Esophagus squamous epithelium (tissue), 4 donors: ENCODE measurements around the gene TANGO6.

Experiments used
- POLR2A ChIP-seq, 4 donors: fragments of 450-650 bp; IDR thresholded peaks; one replicate each; pipeline ENCODE4 v1.6.1; 2017; ENCODE audit warnings: antibody characterized with exemption in 4 of 4, mild to moderate bottlenecking in 4 of 4, moderate library complexity in 3 of 4
- TF ChIP-seq, protein P1 (sequence below), 6 experiments: fragments of 450-650 bp in 4 of 6; fragments of 200-600 bp in 2 of 6; sonication (generic) in 2 of 6; IDR thresholded peaks; one replicate each; pipeline ENCODE4 v1.5.1; 2016 to 2019; ENCODE audit warnings: antibody characterized with exemption in 6 of 6, mild to moderate bottlenecking in 4 of 6, moderate library complexity in 4 of 6

DNA sequence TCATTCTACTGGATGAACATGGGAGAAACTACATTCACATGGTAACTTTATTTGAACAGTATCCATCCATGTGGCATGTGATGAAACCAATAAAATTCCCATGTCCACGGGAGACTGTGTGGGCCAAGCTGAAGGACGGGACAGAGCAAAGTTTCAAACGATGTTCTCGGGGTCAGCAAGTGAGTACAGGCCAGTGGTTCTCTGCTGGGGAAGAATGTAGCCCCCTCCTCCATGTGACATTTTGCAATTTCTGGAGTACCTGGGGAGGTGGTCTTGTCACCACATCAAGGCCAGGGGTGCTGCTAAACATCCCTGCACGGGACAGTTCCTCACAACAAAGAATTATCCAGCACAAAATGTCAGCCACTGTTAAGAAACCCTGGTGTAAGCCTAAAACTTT, 7.4 kb upstream of the TANGO6 start:
- no peak for TF ChIP-seq POLR2A (IDR thresholded peaks at IDR 0.05)
- TF ChIP-seq, protein P1, sequence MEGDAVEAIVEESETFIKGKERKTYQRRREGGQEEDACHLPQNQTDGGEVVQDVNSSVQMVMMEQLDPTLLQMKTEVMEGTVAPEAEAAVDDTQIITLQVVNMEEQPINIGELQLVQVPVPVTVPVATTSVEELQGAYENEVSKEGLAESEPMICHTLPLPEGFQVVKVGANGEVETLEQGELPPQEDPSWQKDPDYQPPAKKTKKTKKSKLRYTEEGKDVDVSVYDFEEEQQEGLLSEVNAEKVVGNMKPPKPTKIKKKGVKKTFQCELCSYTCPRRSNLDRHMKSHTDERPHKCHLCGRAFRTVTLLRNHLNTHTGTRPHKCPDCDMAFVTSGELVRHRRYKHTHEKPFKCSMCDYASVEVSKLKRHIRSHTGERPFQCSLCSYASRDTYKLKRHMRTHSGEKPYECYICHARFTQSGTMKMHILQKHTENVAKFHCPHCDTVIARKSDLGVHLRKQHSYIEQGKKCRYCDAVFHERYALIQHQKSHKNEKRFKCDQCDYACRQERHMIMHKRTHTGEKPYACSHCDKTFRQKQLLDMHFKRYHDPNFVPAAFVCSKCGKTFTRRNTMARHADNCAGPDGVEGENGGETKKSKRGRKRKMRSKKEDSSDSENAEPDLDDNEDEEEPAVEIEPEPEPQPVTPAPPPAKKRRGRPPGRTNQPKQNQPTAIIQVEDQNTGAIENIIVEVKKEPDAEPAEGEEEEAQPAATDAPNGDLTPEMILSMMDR (IDR thresholded peaks at IDR 0.05): no peak
